HUDEP-2 (cell line): ENCODE measurements around the gene SUSD6.
"Not testable (repeated sequence)": the region's sequence is repeated elsewhere in the genome, so short reads cannot be mapped to it uniquely, and the experiment has no call there.

ENCODE experiments used
- DNase-seq, 76 experiments: peaks; one replicate each; lab custom pipeline; 2025; ENCODE audit not compliant: unreplicated experiment in 76 of 76; lab: John Stamatoyannopoulos, UW

The SUSD6 gene

GRCh38 chr14:69690042-69690441 is 78.6 kb downstream of the SUSD6 start:
- DNase-seq: no peak

- DNase-seq: no peak
Observed at GRCh38 chr14:69692594-69692993, 81.2 kb downstream of the SUSD6 start.

GRCh38 chr14:69693145-69693544 is 81.7 kb downstream of the SUSD6 start:
- DNase-seq: no peak

- peak in 46 of 76 experiments; percentile 7 to 49 (median 26) for DNase-seq
Observed at GRCh38 chr14:69693801-69694729, 82.7 kb downstream of the SUSD6 start.

- peak in 5 of 76 experiments; percentile 11 to 42 (median 13) for DNase-seq
Observed at GRCh38 chr14:69694730-69695281, 83.4 kb downstream of the SUSD6 start.

- DNase-seq: peak in 70 of 76 experiments; percentile 6 to 78 (median 46)
Observed at GRCh38 chr14:69695322-69696203, 84.2 kb downstream of the SUSD6 start.

- no peak for DNase-seq
Observed at GRCh38 chr14:69696204-69696527, 84.8 kb downstream of the SUSD6 start.

GRCh38 chr14:69696633-69697557 is 85.5 kb downstream of the SUSD6 start:
- peak in 70 of 76 experiments; percentile 12 to 90 (median 58) for DNase-seq

- no peak for DNase-seq
Observed at GRCh38 chr14:69698572-69698971, 87.2 kb downstream of the SUSD6 start.

- not testable (repeated sequence) for DNase-seq
Observed at GRCh38 chr14:69699243-69699642, 87.8 kb downstream of the SUSD6 start.

GRCh38 chr14:69699748-69700303 is 88.4 kb downstream of the SUSD6 start:
- no peak for DNase-seq

GRCh38 chr14:69700575-69700974 is 89.2 kb downstream of the SUSD6 start:
- DNase-seq: no peak

GRCh38 chr14:69701291-69701690 is 89.9 kb downstream of the SUSD6 start:
- DNase-seq: peak in 9 of 76 experiments; percentile 21 to 61 (median 48)

- DNase-seq: peak in 74 of 76 experiments; percentile 41 to 96 (median 84)
Observed at GRCh38 chr14:69701857-69702256, 90.5 kb downstream of the SUSD6 start.

GRCh38 chr14:69703047-69704039 is 91.9 kb downstream of the SUSD6 start:
- DNase-seq: no peak

GRCh38 chr14:69704319-69704718 is 92.9 kb downstream of the SUSD6 start:
- no peak for DNase-seq

- DNase-seq: no peak
Observed at GRCh38 chr14:69705706-69706105, 94.3 kb downstream of the SUSD6 start.

GRCh38 chr14:69708049-69708448 is 96.7 kb downstream of the SUSD6 start:
- no peak for DNase-seq
